Anterior cingulate cortex (tissue), 58 donors: ENCODE data around the gene RPL15.

ENCODE experiments used
- DNase-seq, 58 donors: peaks; one replicate each; lab custom pipeline; 2025; lab: John Stamatoyannopoulos, UW

Gene RPL15

DNA sequence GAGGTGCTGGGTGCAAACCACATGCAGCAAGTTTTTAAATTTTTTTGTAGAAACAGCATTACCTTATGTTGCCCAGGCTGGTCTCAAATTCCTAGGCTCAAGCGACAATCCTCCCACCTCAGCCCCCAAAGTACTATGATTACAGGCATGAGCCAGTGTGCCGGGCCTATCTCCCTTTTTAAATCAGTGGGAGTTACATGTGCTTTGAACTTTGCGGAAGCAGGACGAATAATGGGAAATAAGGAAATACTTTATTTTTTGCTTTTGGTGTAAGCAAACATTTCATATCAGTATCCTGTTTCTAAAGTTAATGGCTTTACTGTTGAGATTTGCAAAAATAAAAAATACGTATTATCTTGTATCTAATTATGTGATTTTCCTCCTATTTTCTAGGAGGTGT lies 37.2 kb downstream of the RPL15 start:
- DNase-seq = no peak

DNA sequence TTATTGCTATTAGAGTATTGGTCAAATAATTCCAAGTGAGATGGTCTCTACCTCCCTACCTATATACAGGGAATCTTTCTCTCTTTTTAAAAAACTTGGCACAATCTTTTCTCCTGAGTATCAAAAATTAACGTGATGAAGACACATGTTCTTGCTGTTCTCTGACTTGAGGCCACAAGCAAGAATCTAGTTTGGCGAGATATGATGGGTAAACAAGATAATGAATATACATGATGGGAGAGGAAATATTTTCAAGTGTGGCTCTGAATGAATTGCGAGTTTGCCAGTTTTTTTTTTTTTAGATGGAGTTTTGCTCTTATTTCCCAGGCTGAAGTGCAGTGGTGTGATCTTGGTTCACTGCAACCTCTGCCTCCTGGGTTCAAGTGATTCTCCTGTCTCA lies 39.8 kb downstream of the RPL15 start:
- DNase-seq = no peak

DNA sequence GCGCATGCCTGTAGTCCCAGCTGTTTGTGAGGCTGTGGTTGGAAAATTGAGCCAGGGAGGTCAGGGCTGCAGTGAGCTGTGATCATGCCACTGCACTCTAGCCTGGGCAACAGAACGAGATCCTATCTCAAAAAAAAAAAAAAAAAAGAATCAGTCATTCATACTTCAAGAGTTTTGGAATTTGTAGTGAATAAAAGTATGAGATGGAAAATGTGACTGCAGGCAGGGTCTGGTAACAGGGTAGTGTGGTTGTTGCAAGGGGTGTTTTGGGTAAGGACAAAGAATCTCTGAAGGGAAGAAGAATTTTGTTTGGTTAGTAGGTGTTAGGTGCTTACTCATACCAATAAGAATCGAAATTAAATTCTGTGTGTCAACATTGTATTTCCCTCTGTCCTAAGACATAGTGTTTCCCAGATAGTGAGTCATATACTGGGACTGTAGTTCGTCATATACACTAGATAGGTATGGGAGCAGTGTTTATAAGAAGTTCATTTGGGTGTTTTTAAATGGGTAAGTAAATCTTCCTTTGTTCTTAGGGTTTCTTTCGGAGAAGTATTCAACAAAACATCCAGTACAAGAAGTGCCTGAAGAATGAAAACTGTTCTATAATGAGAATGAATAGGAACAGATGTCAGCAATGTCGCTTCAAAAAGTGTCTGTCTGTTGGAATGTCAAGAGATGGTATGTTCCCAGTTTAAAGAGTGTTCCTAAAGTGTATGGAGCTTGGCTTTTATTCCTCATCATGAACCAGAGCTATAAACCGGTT lies 42.4 kb downstream of the RPL15 start:
- no peak for DNase-seq

DNA sequence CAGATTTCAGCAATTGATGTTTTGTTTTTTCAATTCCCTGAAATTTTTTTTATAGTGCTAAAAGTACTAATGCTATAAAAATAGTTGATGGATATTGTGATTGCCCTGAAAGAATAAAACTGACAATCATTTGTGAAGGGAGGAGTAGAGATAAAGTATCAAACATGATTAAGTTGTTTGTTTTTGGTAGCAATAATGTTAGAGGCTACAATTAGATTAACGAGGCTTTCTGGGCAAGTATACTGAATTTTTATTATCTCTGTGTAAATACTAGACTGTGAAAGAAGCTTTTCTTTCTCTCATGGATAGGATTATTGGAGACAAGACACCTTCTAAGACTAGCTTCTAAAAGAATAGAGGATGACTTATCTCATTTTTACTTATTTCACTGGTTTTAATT lies 43.7 kb downstream of the RPL15 start:
- no peak for DNase-seq

DNA sequence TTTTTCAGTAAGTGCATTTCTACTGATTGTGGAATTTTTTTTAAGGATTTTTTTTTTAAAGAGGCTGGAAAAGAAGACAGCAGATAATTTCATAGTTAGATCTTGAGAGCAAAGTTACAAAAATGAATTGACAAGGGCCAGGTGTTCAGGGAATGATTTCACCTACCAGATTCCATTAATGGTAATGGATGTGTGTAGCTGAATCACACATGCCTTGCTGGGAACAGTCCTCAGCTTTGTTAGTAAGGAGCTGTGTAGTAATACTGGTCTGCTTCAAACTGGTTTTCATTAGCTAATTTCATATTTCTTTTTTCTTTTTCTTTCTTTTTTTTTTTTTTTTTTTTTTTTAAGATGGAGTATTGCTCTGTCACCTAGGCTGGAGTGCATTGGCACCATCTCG lies 44.1 kb downstream of the RPL15 start:
- DNase-seq = no peak

DNA sequence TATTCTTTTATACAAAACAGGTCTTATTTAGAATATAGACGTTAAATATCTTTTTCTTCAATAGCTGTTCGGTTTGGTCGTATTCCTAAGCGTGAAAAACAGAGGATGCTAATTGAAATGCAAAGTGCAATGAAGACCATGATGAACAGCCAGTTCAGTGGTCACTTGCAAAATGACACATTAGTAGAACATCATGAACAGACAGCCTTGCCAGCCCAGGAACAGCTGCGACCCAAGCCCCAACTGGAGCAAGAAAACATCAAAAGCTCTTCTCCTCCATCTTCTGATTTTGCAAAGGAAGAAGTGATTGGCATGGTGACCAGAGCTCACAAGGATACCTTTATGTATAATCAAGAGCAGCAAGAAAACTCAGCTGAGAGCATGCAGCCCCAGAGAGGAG lies 45.0 kb downstream of the RPL15 start:
- no peak for DNase-seq

DNA sequence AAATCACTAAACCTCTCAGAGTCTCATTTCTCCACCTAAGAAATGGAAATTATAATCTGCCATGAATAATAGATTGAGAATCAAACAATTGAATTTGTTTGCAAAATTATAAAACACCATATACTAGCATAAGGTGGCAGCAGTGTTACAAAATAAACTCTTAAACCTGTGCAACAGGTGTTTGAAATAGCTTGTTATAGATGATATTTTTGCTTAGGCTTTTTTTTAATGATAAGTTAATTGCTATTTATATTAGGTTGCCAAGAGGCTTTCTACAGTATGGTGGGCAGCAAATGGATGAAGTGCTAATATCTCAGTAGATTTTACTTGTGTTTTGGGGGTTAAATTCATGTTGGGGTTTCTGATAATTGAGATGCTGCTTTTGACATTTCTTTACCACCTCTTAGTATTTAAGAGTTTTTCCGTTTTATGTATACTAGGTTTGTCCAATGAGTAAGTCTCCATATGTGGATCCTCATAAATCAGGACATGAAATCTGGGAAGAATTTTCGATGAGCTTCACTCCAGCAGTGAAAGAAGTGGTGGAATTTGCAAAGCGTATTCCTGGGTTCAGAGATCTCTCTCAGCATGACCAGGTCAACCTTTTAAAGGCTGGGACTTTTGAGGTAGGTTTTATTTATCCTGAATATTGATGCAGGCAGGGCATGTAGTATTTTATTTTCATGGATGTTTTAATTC lies 47.8 kb downstream of the RPL15 start:
- DNase-seq = no peak

DNA sequence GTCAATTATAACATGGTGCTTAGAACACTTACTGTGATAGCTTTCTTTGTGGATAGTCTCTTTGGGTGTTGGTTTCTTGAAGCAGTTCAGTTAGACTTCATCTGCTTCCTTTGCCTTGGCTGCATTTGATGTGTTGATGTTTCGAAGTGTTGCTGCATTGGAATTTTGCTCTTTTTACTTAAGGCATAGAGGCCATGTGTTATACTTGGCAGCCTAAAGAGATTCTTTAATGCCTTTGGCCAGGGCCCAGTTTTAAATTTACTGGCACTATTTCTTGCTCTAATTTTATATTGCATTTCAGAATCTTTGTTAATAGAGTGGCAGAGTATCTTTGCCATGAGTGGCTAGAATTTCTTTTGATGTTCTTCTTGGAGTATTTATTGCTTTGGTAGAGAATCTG lies 49.4 kb downstream of the RPL15 start:
- DNase-seq = no peak

DNA sequence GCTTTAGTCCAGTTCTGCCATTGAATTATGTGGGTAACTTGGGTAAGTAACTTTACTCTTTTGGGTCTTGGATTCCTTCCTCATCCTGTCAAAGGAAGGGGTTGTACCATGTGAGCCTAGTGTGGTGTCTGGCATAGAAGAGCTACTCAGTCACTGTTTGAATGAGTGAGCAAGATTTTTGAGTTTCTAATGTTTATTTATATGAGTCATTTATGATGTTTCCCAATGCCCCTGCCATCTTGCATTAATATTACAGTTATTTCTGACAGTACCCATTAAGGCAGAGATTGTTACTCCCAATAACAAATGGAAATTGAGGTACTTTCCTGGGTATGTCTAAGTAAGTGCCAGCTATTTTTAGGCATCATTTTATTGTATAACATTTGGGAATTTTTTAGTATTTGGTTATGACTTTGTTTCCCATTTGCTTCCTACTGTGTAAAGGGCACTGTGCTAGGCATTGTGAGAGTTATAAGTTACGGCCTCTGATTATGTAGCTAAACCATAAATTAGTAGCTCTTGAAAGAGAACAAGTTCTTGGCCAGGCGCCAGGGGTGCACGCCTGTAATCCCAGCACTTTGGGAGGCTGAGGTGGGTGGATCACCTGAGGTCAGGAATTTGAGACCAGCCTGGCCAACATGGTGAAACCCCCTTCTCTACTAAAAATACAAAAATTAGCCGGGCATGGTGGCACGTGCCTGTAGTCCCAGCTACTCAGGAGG lies 51.7 kb downstream of the RPL15 start:
- no peak for DNase-seq

DNA sequence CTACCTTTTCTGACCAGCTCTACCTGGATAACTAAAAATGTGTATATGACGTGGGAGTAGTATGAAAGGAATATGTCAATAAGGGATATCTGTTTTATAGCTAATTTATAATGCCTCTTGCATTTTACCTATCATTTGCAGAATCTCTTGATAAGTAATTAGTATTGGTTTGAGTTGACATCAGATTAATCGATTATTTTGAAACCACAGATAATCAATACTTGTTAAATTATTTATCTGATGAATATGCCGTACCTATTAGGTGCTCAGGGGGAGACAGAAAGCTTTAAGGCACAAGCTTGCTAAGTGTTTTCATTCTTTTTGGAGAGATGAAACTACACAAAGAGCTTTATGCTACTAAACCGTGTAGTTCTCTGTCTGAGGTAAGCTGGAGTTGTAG lies 52.5 kb downstream of the RPL15 start:
- no peak for DNase-seq
